Stomach (tissue), 9 donors: ENCODE data around the gene MT1F. TPM values are rescaled to one million over a fixed set of nuclear protein-coding genes. Genes with fewer than 3 reads are reported as not detected.

ENCODE experiments used
- DNase-seq, 2 donors: peaks; one replicate each; pipeline versions ENCODE4 v3.0.0 to v3.0.0-alpha.2; 2013 to 2019
- H3K27ac ChIP-seq, 5 donors: fragments of 200-600 bp in 4 of 5; sonication (generic) in 4 of 5; one replicate each; pipeline ENCODE4 v1.5.1; 2013 to 2019; ENCODE audit warnings: mild to moderate bottlenecking in 1 of 5, moderate library complexity in 1 of 5
- H3K27me3 ChIP-seq, 3 donors: fragments of 200-600 bp; sonication (generic); one replicate each; pipeline ENCODE4 v1.5.1; 2017 to 2019; ENCODE audit warnings: mixed run types in 1 of 3
- H3K36me3 ChIP-seq, 4 donors: fragments of 200-600 bp; sonication (generic); 1 replicate in 3 of 4; 2 replicates in 1 of 4; pipeline ENCODE4 v1.5.1; 2016 to 2019
- H3K4me1 ChIP-seq, 4 donors: fragments of 200-600 bp; sonication (generic); one replicate each; pipeline ENCODE4 v1.5.1; 2016 to 2019
- H3K4me3 ChIP-seq, 4 donors: fragments of 200-600 bp; sonication (generic) in 3 of 4; one replicate each; pipeline ENCODE4 v1.5.1; 2016 to 2019; ENCODE audit warnings: mild to moderate bottlenecking in 1 of 4
- H3K9me3 ChIP-seq, 4 donors: fragments of 200-600 bp; sonication (generic); one replicate each; pipeline ENCODE4 v1.5.1; 2016 to 2019
- CTCF ChIP-seq, 7 experiments: fragments of 450-650 bp in 4 of 7; fragments of 200-600 bp in 3 of 7; sonication (generic) in 3 of 7; IDR thresholded peaks; one replicate each; pipeline ENCODE4 v1.5.1; 2016 to 2019; ENCODE audit warnings: antibody characterized with exemption in 7 of 7, control low read depth in 2 of 7, mild to moderate bottlenecking in 1 of 7
- EP300 ChIP-seq: sonication (generic); formaldehyde crosslinking; IDR thresholded peaks from one replicate; pipeline ENCODE4 v1.6.1; 2017; ENCODE audit warnings: antibody characterized with exemption
- POLR2A ChIP-seq, 4 donors: fragments of 450-650 bp; IDR thresholded peaks; one replicate each; pipeline ENCODE4 v1.6.1; 2016; ENCODE audit warnings: antibody characterized with exemption in 4 of 4, control low read depth in 2 of 4, mild to moderate bottlenecking in 1 of 4, moderate library complexity in 1 of 4
- POLR2AphosphoS5 ChIP-seq, 3 donors: sonication (generic); formaldehyde crosslinking; IDR thresholded peaks; one replicate each; pipeline ENCODE4 v1.6.1; 2016; ENCODE audit warnings: antibody characterized with exemption in 3 of 3
- WGBS, 5 donors: extraction: QIAGEN DNeasy Blood & Tissue Kit in 3 of 5; methylation state at CpG; one replicate each; pipeline versions ENCODE4 v1.1.5 to v1.1.7; 2013 to 2018; 5-methylcytosine and 5-hydroxymethylcytosine counted together
- intact Hi-C: fragments of 100-400 bp; cut with DNase I; formaldehyde crosslinking; loops from one replicate; pipeline ENCODE4 v1.15.1; 2023; ENCODE audit warnings: low total_unique reads
- polyA plus RNA-seq, 3 donors: library from polyadenylated mRNA; stranded (reverse); fragments of 200-250 nt; gene quantifications; one replicate each; pipeline ENCODE4 v1.2.3, GENCODE V29; 2013
- total RNA-seq, 5 donors: library from RNA; depleted of rRNA; stranded (reverse); fragments of >200 nt; gene quantifications; one replicate each; pipeline versions ENCODE4 v1.1.0 to v1.2.3, GENCODE V29; 2014 to 2016
- donor health status: healthy with polysubstance abuse.
- donor health status: Bipolar disorder and iron deficiency.
- donor health status: healthy.

The MT1F gene
- total and polyA plus RNA-seq, 8 donors = 7.5 to 225 (median 80.2) TPM; not detected in 2

DNA sequence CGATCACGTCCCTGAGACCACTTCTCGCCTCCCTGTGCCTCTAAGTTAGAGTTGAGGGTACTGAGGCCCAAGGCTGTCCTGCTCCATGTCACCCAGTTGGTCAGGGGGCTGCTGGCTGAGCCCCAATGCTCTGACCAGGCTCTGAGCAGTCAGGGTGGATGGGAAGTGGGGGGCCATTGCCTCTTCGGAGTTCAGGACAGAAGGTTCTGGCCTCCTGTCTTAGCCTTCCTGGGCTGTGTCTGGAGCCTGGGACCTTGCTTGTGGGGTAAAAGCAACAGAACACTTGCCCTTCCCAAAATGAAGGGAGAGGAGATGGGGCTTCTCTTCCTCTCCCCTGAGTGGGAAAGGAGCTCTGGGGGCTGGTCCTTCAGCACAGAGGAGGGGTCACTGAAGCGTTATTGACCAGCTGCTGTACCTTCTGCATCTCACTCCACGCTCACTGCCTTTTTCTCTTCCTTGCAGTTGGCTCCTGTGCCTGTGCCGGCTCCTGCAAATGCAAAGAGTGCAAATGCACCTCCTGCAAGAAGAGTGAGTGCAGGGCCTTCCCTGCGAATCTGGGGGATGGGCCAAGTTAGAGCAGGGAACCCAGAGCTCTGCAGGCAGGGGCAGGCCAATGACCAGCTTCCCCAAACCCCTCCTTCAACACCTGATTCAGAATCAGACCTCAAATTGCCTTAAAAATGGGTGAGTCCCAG is 25.1 kb downstream of the MT1F start:
- no peak for DNase-seq
- intact Hi-C loops = no loop called here

DNA sequence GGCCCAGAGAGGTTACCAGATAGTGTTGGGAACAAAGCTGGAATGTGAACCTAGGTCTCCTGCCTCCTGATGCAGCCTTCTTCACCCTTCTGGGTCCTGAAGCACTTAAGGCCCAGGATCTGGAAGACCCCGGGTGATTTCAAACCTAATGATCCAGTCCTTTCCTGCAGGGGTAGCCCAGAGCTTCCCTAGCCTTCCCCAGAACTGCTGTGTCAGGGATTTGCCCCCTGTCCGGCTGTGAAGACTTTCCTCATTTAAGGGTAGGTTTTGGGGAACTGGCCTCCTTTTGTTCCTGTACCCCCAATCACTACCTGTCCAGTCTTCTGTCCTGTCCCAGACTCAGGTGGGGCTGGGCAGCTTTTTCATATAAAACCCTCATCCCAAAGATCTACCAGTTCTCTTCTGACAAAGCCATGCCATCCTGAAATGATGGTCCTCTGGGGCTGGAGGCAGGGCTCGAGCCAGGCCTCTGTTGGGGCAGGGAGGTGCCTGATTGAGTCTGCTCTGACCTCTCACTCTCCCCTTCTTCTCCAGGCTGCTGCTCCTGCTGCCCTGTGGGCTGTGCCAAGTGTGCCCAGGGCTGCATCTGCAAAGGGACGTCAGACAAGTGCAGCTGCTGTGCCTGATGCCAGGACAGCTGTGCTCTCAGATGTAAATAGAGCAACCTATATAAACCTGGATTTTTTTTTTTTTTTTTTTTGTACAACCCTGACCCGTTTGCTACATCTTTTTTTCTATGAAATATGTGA is 25.8 kb downstream of the MT1F start:
- no peak for TF ChIP-seq POLR2A (IDR thresholded peaks at IDR 0.05)
- no peak for TF ChIP-seq CTCF (IDR thresholded peaks at IDR 0.05)
- TF ChIP-seq EP300 = no peak
- no peak for TF ChIP-seq POLR2AphosphoS5 (IDR thresholded peaks at IDR 0.05)
- no peaks in the 10 kb centered on the region for H3K27me3 ChIP-seq
- H3K36me3 ChIP-seq = peaks cover 0 to 11% (median 0%) of the 10 kb centered on the region in 4 donors
- DNase-seq = no peak
- WGBS, 5 donors = 53 to 77% (median 65%) methylated on average over 5 of the region's 5 CpGs
- H3K9me3 ChIP-seq = peaks cover 0 to 11% (median 0%) of the 10 kb centered on the region in 4 donors
- intact Hi-C loops = no loop called here
- peaks cover 18 to 40% (median 35%) of the 10 kb centered on the region in 4 donors for H3K4me1 ChIP-seq
- H3K27ac ChIP-seq = peak overlapping the region in 4 of 5 donors; percentile 83 to 86 (median 86)
- peak overlapping the region; percentile 56 to 69 (median 61) for H3K4me3 ChIP-seq

More for the DNA sequence above, 25.1 kb downstream of the MT1F start:
- Histone ChIP-seq H3K27ac (peak overlapping the region; percentile 78 to 86 (median 86)), H3K36me3 (peaks cover 0 to 11% (median 0%) of the 10 kb centered on the region in 4 donors), H3K4me1 (peaks cover 18 to 40% (median 35%) of the 10 kb centered on the region in 4 donors), H3K9me3 (peaks cover 0 to 11% (median 0%) of the 10 kb centered on the region in 4 donors), H3K27me3 (peaks cover 0 to under 1% (median 0%) of the 10 kb centered on the region in 3 donors), H3K4me3 (peak overlapping the region; percentile 56 to 69 (median 61))
- 15 to 25% (median 18%) methylated on average over 6 to 8 of the region's 8 CpGs for WGBS, 5 donors
- no peak for TF ChIP-seq EP300
- no peak for TF ChIP-seq POLR2A (IDR thresholded peaks at IDR 0.05)
- no peak for TF ChIP-seq CTCF (IDR thresholded peaks at IDR 0.05)
- TF ChIP-seq POLR2AphosphoS5 (IDR thresholded peaks at IDR 0.05) = no peak

- intact Hi-C loops = no loop called here
- H3K9me3 ChIP-seq = peaks cover 0 to 11% (median 0%) of the 10 kb centered on the region in 4 donors
- peak overlapping the region in 4 of 5 donors; percentile 83 to 86 (median 86) for H3K27ac ChIP-seq
- peaks cover 0 to 11% (median 0%) of the 10 kb centered on the region in 4 donors for H3K36me3 ChIP-seq
- DNase-seq = no peak
- peaks cover 18 to 40% (median 35%) of the 10 kb centered on the region in 4 donors for H3K4me1 ChIP-seq
- WGBS, 5 donors = 45 to 71% (median 51%) methylated on average over 4 of the region's 4 CpGs
- peak overlapping the region; percentile 56 to 69 (median 61) for H3K4me3 ChIP-seq
- no peaks in the 10 kb centered on the region for H3K27me3 ChIP-seq
- no peak for TF ChIP-seq CTCF (IDR thresholded peaks at IDR 0.05)
- TF ChIP-seq EP300 = no peak
- no peak for TF ChIP-seq POLR2AphosphoS5 (IDR thresholded peaks at IDR 0.05)
- TF ChIP-seq POLR2A (IDR thresholded peaks at IDR 0.05) = no peak
Observed at GRCh38 chr16:56684256-56684925, 26.6 kb downstream of the MT1F start.
